Neural progenitor cell (in vitro differentiated cells): ENCODE results near the gene JAG2. TPM values are rescaled to one million over a fixed set of nuclear protein-coding genes. Genes with fewer than 3 reads are reported as not detected.

Experiments
- DNase-seq: peaks from one replicate; pipeline ENCODE4 v3.0.0-alpha.2; 2016; ENCODE audit warnings: low spot score
- H2AFZ ChIP-seq: fragments of 200-600 bp; sonication (generic); replicated peaks from 2 replicates; pipeline ENCODE4 v1.6.1; 2016; ENCODE audit warnings: antibody characterized with exemption
- H3F3A ChIP-seq: fragments of 200-600 bp; sonication (generic); 2 replicates; pipeline ENCODE4 v1.6.1; 2016; ENCODE audit warnings: antibody characterized with exemption, low read depth
- H3K27ac ChIP-seq: fragments of 200-600 bp; sonication (generic); 2 replicates; pipeline ENCODE4 v1.5.1; 2016; ENCODE audit warnings: mild to moderate bottlenecking
- H3K27me3 ChIP-seq: fragments of 200-600 bp; sonication (generic); 2 replicates; pipeline ENCODE4 v1.6.1; 2016; ENCODE audit warnings: mild to moderate bottlenecking, moderate library complexity
- H3K36me3 ChIP-seq: fragments of 200-600 bp; sonication (generic); 2 replicates; pipeline ENCODE4 v1.5.1; 2016
- H3K4me1 ChIP-seq: fragments of 200-600 bp; sonication (generic); 2 replicates; pipeline ENCODE4 v1.6.1; 2016; ENCODE audit warnings: mixed run types
- H3K4me2 ChIP-seq: fragments of 200-600 bp; sonication (generic); 2 replicates; pipeline ENCODE4 v1.6.1; 2016
- H3K4me3 ChIP-seq: fragments of 200-600 bp; sonication (generic); 2 replicates; pipeline ENCODE4 v1.5.1; 2016
- H3K79me2 ChIP-seq: fragments of 200-600 bp; sonication (generic); 2 replicates; pipeline ENCODE4 v1.6.1; 2016; ENCODE audit warnings: low read depth
- H3K9ac ChIP-seq: fragments of 200-600 bp; sonication (generic); 2 replicates; pipeline ENCODE4 v1.6.1; 2016
- H3K9me3 ChIP-seq: fragments of 200-600 bp; sonication (generic); 2 replicates; pipeline ENCODE4 v1.5.1; 2016; ENCODE audit warnings: low read depth
- H4K20me1 ChIP-seq: fragments of 200-600 bp; sonication (generic); 2 replicates; pipeline ENCODE4 v1.6.1; 2016; ENCODE audit warnings: low read depth
- H3K27ac Mint-ChIP-seq: 3 replicates; pipeline ENCODE4 v1.8.0; 2021; ENCODE audit warnings: mixed read lengths
- H3K27me3 Mint-ChIP-seq: 2 replicates; pipeline ENCODE4 v1.8.0; 2022; ENCODE audit warnings: low read depth, mild to moderate bottlenecking, inconsistent platforms, moderate library complexity, mixed read lengths; ENCODE audit not compliant: insufficient read depth
- H3K36me3 Mint-ChIP-seq: 3 replicates; pipeline ENCODE4 v1.8.0; 2021; ENCODE audit warnings: mixed read lengths
- H3K4me1 Mint-ChIP-seq: 3 replicates; pipeline ENCODE4 v1.8.0; 2021; ENCODE audit warnings: mixed read lengths
- H3K4me3 Mint-ChIP-seq: 3 replicates; pipeline ENCODE4 v1.8.0; 2021; ENCODE audit warnings: mild to moderate bottlenecking, moderate library complexity, mixed read lengths
- H3K9me3 Mint-ChIP-seq: 3 replicates; pipeline ENCODE4 v1.8.0; 2020; ENCODE audit warnings: mixed read lengths
- EZH2 ChIP-seq: fragments of 200-600 bp; sonication (generic); IDR thresholded peaks from 2 replicates; pipeline ENCODE4 v1.6.1; 2017; ENCODE audit warnings: antibody characterized with exemption, mild to moderate bottlenecking, moderate library complexity
- EZH2phosphoT487 ChIP-seq: fragments of 200-600 bp; sonication (generic); IDR thresholded peaks from 2 replicates; pipeline ENCODE4 v1.6.1; 2017; ENCODE audit warnings: antibody characterized with exemption
- total RNA-seq: library from RNA; depleted of rRNA; stranded (reverse); fragments of >200 nt; gene quantifications from 2 replicates; pipeline ENCODE4 v1.2.3, GENCODE V29; 2015; ENCODE audit warnings: low replicate concordance
- TF ChIP-seq, protein P1 (sequence below): fragments of 200-600 bp; sonication (generic); IDR thresholded peaks from 2 replicates; pipeline ENCODE4 v1.5.1; 2017; ENCODE audit warnings: antibody characterized with exemption, mild to moderate bottlenecking

The JAG2 gene
- total RNA-seq, 1 donor from 2014 or later: 2.1 TPM

DNA sequence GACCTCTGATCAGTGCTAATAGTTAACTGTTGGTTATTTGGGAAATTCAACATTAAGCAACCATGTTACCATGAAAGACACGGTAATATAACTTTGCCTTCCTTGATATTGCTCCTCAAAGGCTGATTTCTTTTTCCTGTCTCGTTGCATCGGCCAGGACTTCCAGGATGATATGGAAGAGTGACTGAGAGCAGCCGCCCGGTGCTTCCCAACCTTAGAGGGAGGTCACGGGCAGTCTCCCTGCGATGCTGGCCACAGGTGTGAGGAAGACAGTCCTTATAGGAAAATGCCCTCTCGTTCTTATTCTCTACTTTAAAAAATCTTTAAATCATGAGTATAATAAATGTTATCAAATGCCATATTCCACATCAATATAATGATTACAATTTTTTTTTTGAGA, 70.3 kb downstream of the JAG2 start:
- TF ChIP-seq, protein P1, sequence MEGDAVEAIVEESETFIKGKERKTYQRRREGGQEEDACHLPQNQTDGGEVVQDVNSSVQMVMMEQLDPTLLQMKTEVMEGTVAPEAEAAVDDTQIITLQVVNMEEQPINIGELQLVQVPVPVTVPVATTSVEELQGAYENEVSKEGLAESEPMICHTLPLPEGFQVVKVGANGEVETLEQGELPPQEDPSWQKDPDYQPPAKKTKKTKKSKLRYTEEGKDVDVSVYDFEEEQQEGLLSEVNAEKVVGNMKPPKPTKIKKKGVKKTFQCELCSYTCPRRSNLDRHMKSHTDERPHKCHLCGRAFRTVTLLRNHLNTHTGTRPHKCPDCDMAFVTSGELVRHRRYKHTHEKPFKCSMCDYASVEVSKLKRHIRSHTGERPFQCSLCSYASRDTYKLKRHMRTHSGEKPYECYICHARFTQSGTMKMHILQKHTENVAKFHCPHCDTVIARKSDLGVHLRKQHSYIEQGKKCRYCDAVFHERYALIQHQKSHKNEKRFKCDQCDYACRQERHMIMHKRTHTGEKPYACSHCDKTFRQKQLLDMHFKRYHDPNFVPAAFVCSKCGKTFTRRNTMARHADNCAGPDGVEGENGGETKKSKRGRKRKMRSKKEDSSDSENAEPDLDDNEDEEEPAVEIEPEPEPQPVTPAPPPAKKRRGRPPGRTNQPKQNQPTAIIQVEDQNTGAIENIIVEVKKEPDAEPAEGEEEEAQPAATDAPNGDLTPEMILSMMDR: no peak
- TF ChIP-seq EZH2 (no peak), EZH2phosphoT487 (no peak)
- H3K36me3 Mint-ChIP-seq: no peaks in the 10 kb centered on the region
- DNase-seq: no peak
- no peak overlapping the region for H3K4me3 Mint-ChIP-seq
- Histone ChIP-seq H3K9ac (no peak overlapping the region), H3K27me3 (peaks cover 26% of the 10 kb centered on the region), H3F3A (no peaks in the 10 kb centered on the region), H4K20me1 (no peaks in the 10 kb centered on the region), H3K36me3 (no peaks in the 10 kb centered on the region), H3K4me1 (no peaks in the 10 kb centered on the region), H3K9me3 (no peaks in the 10 kb centered on the region), H3K4me3 (no peak overlapping the region), H3K4me2 (no peak overlapping the region), H3K79me2 (no peaks in the 10 kb centered on the region), H3K27ac (no peak overlapping the region), H2AFZ (no peak overlapping the region)
- peaks cover 13% of the 10 kb centered on the region for H3K27me3 Mint-ChIP-seq
- H3K27ac Mint-ChIP-seq: no peak overlapping the region
- peaks cover 5% of the 10 kb centered on the region for H3K4me1 Mint-ChIP-seq
- peaks cover 28% of the 10 kb centered on the region for H3K9me3 Mint-ChIP-seq

DNA sequence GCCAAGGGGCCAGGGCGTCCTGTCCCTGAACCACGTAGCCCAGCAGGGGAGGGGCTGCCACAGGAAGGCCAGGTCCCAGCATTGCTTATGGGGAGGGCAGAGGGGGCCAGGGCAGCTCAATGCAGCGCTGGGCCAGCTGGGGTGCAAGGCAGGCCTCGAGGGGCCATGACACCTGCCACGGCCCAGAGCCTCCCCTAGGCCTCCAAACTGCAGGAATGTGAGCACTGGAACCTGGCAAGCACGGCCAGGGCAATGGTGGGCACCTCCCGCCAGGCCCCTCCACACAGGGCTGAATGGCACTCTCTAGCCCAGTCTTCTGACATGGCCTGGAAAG, 70.8 kb downstream of the JAG2 start:
- Histone ChIP-seq H3F3A (peaks cover 3% of the 10 kb centered on the region), H3K4me1 (peaks cover 2% of the 10 kb centered on the region), H3K9ac (no peak overlapping the region), H3K36me3 (no peaks in the 10 kb centered on the region), H3K27ac (no peak overlapping the region), H3K27me3 (peaks cover 30% of the 10 kb centered on the region), H3K9me3 (no peaks in the 10 kb centered on the region), H2AFZ (no peak overlapping the region), H4K20me1 (no peaks in the 10 kb centered on the region), H3K4me3 (no peak overlapping the region), H3K79me2 (no peaks in the 10 kb centered on the region), H3K4me2 (no peak overlapping the region)
- no peak overlapping the region for H3K27ac Mint-ChIP-seq
- TF ChIP-seq, protein P1: no peak
- TF ChIP-seq EZH2phosphoT487: no peak
- TF ChIP-seq EZH2: no peak
- H3K36me3 Mint-ChIP-seq: no peaks in the 10 kb centered on the region
- H3K4me1 Mint-ChIP-seq: peaks cover 5% of the 10 kb centered on the region
- DNase-seq: no peak
- H3K4me3 Mint-ChIP-seq: no peak overlapping the region
- peaks cover 13% of the 10 kb centered on the region for H3K27me3 Mint-ChIP-seq
- H3K9me3 Mint-ChIP-seq: peaks cover 28% of the 10 kb centered on the region

DNA sequence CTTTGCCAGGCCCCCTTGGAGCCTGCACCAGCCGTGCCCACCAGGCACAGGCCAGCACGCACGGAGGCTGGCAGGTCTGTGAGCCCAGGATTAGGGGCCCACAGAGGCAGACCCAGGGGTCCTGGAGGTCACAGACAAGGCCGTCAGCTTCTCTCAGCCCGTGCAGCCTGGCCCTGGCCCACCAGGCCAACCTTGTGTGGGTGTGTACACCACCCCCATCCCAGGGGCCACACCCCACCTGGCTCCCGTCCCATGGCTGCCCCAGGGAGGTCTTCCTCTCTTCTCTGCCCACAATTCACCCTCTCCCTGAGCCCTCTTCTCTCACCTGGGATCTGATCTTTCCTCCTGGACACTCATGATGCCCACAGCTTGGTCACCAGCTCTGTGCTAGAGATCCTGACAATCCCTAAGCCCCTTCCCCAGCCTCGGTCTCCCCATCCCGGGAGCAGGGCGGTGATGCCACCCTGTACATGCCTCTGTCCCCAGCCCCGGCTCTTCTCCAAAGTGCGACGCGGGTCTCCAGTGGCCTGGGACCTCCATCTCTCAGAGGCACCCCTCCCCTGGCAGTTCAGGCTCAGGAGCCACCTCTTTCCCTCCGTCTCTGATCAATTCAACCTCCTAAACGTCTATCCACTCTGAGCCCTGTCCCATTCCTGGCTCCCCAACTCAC, 72.2 kb downstream of the JAG2 start:
- Histone ChIP-seq H3K36me3 (no peaks in the 10 kb centered on the region), H3K9ac (no peak overlapping the region), H3K4me2 (no peak overlapping the region), H3K27me3 (peaks cover 36% of the 10 kb centered on the region), H3F3A (peaks cover 12% of the 10 kb centered on the region), H3K9me3 (no peaks in the 10 kb centered on the region), H3K4me3 (no peak overlapping the region), H3K79me2 (no peaks in the 10 kb centered on the region), H3K4me1 (peaks cover 6% of the 10 kb centered on the region), H4K20me1 (peaks cover 5% of the 10 kb centered on the region), H2AFZ (no peak overlapping the region), H3K27ac (no peak overlapping the region)
- no peak overlapping the region for H3K4me3 Mint-ChIP-seq
- TF ChIP-seq, protein P1: no peak
- TF ChIP-seq EZH2phosphoT487 (no peak), EZH2 (no peak)
- no peak overlapping the region for H3K27ac Mint-ChIP-seq
- peaks cover 19% of the 10 kb centered on the region for H3K9me3 Mint-ChIP-seq
- DNase-seq: no peak
- peaks cover 5% of the 10 kb centered on the region for H3K4me1 Mint-ChIP-seq
- no peaks in the 10 kb centered on the region for H3K36me3 Mint-ChIP-seq
- H3K27me3 Mint-ChIP-seq: peaks cover 15% of the 10 kb centered on the region
